NK-92 (cell line): ENCODE results near the gene CLSTN3.

Experiments used
- DNase-seq: peaks from one replicate; lab custom pipeline; 2025; ENCODE audit not compliant: unreplicated experiment; lab: John Stamatoyannopoulos, UW

The CLSTN3 gene

DNA sequence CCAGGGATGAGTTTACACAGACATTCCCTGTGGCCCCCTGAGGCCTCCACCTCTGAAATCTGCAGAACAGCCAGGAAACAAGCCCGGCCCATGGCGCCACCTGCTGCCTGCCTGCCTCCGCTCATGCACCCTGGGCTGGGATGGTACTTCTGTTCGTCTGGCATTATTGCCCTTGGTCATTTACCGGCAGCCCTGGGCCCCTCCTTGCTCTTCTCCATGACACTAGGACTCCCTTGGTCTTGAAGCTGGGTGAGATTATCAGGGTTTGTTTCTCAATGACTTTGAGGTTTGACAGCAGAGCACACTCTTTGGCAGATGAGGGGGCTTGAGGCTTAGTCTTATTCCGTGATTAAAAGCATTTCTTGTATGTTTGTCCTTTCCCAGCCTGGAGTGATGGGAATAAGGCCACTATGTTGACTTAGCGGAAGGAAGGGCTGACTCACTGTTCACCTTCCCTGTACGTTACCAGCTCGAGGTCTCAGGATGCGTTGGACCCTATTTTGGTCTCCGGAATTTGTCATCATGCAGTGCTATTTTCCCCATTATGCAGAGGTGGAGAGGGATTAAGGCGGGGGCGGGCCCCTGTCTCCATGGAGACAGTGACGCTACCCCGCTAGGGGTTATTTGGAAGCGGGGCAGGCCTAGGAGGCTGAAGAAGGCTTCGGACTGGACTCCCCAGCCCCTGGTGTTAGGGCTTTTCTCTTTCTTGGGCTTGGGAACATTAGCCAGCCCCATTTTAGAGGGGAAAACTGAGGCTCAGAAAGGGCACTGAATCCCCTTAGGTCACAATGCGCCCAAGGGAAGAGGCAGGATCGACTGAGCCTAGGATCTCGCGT is 58.6 kb downstream of the CLSTN3 start:
- no peak for DNase-seq

GRCh38 chr12:7189398-7190267 is 59.5 kb downstream of the CLSTN3 start, which contains the start of gene PEX5:
Gene PEX5 (plus strand): TSS chr12:7189686. CDS start chr12:7190378, 692 bp downstream.
- DNase-seq = no peak

- no peak for DNase-seq
Measured at GRCh38 chr12:7190268-7191055, 60.3 kb downstream of the CLSTN3 start.

- no peak for DNase-seq
Measured at GRCh38 chr12:7193674-7194073, 63.5 kb downstream of the CLSTN3 start.

- no peak for DNase-seq
Measured at GRCh38 chr12:7197841-7198240, 67.7 kb downstream of the CLSTN3 start.

GRCh38 chr12:7203109-7203508 is 72.9 kb downstream of the CLSTN3 start:
- DNase-seq = no peak

- no peak for DNase-seq
Measured at GRCh38 chr12:7205091-7205490, 74.9 kb downstream of the CLSTN3 start.

GRCh38 chr12:7206691-7207090 is 76.5 kb downstream of the CLSTN3 start:
- no peak for DNase-seq

DNA sequence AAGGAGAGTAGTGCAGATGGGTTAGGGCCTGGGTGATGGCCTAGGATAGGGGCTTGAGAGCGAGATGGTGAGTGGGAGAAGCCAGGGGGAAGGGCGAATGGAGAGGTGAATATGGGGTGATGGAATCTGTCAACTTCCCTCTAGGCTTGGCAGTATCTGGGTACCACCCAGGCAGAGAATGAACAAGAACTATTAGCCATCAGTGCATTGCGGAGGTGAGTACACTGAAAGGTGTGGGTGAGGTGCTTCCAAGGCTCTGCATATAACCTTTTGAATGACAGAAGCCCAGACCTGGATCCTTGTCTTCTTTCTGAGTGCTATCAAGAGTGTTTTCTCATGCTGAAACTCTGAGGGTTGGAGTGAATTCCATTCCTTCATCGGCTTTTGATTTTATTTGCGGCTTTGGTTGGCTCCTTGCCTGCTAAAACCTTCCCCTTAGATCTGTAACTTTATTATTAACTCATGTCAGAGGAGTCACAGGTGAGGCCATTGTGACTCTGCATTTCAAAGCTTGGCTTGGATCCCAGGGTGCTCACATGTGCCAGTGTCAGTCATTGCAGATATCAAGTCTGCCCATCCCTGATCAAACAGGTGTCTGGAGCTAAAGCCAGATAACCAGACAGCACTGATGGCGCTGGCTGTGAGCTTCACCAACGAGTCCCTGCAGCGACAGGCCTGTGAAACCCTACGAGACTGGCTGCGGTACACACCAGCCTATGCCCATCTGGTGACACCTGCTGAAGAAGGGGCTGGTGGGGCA is 77.9 kb downstream of the CLSTN3 start:
- DNase-seq = no peak
